ENCODE data around the gene LBHD2.

LBHD2 gene

GRCh38 chr14:103134919-103135318 is 50.9 kb downstream of the LBHD2 start:
- no peak for DNase-seq

GRCh38 chr14:103135333-103136260 is 51.6 kb downstream of the LBHD2 start:
- DNase-seq, result no peak

GRCh38 chr14:103136388-103137271 is 52.6 kb downstream of the LBHD2 start:
- no peak for DNase-seq

GRCh38 chr14:103137689-103138300 is 53.8 kb downstream of the LBHD2 start:
- no peak for DNase-seq

- DNase-seq, result no peak
Observed at GRCh38 chr14:103138301-103139131, 54.5 kb downstream of the LBHD2 start.

GRCh38 chr14:103139132-103140025 is 55.4 kb downstream of the LBHD2 start:
- DNase-seq, result no peak

Measured in KG1 (cell line).